GM18519 (cell line): ENCODE results near the gene PNKD.

Experiments used
- ATAC-seq: cut with Tn5 transposase; IDR thresholded peaks from one replicate; pipeline ENCODE4 v1.9.1; 2021; ENCODE audit warnings: mild to moderate bottlenecking, moderate library complexity; ENCODE audit not compliant: unreplicated experiment, low FRiP score

Gene PNKD, protein sequence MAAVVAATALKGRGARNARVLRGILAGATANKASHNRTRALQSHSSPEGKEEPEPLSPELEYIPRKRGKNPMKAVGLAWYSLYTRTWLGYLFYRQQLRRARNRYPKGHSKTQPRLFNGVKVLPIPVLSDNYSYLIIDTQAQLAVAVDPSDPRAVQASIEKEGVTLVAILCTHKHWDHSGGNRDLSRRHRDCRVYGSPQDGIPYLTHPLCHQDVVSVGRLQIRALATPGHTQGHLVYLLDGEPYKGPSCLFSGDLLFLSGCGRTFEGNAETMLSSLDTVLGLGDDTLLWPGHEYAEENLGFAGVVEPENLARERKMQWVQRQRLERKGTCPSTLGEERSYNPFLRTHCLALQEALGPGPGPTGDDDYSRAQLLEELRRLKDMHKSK

DNA sequence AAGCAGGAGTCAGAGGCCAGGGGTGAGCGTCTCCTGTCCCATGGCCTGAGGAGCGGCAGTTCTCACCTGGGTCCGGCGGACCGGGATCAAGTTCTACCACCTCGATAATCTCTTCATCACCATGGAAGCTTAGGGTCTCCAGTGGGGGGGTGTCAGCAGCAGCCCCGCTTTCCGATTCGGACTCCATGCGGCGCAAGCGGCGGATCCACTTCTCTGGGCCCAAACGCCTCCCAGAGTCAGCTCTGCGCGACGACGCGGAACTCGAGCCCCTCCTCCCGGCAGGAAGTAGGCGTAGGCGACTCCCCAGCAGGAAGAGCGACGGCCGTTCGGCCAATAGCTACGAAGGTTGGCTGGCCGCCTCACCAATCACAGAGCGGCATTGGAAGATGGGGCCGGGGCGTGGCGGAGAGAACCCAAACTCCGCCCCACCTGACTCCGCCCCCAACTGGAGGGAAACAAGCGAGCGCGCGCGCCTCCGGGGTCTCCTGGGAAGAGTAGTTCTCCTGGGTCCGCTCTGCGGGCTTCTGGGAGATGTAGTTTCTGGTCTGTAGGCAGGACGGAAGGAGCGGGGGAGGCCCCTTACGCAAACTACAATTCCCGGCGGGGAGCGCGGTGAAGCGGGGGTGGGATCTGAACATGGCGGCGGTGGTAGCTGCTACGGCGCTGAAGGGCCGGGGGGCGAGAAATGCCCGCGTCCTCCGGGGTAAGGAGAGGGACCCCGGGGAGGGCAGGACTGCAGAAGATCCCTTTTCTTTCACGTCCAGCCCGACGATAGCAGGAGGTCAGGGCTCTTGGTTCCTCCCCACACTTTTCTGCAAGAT is at the start of gene PNKD, which contains the start of gene AAMP:
Gene PNKD (plus strand): TSS at position 620 of the 821 bp plus-strand sequence. CDS start 17 bp downstream, at position 637.
Gene AAMP (minus strand): TSS at position 238 of the 821 bp plus-strand sequence. CDS start 51 bp downstream, at position 187.
- ATAC-seq = peak; percentile 83

GRCh38 chr2:218221000-218221399 is 49.3 kb upstream of the PNKD start:
- ATAC-seq = no peak

- no peak for ATAC-seq
Observed at GRCh38 chr2:218223046-218223445, 47.3 kb upstream of the PNKD start.

DNA sequence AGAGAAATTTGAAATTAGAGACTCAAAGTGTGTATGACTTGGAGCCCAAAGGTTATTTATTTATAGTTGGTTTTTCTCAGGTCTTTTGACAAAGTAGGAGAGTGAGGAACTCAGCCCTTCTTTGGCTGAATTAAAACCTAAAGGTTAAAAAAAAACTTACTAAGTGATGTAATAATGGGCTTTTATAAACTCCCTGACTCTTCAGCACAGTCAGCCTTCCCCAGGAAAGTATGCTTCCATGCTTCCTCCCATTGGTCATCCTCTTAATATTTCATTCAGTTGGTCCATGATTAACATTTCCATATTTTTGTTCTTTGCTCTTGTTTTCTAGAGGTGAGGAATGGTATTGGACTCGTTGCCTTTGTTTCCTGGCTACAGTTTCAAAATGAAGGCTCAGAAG is 46.1 kb upstream of the PNKD start:
- no peak for ATAC-seq

DNA sequence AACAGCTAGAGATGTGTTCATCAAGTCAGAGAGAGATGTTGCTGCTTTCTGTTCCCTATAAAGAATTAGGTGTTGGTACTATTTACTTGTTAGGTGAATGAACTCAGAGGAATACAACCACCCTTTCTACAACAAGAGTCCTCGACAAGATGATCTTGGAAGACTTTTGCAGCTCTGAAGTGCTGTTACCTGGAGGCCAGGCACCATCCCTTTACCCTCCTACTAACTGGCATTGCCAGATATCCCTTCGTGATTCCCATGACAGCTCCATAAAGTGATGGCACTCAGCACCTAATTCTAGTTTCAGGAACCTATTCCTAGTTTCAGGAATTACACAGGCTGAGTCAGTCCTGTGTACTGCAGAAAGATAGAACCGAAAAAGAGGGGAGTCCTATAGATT is 43.4 kb upstream of the PNKD start:
- ATAC-seq = no peak

GRCh38 chr2:218228366-218229090 is 41.8 kb upstream of the PNKD start:
- no peak for ATAC-seq

GRCh38 chr2:218229239-218229638 is 41.1 kb upstream of the PNKD start:
- ATAC-seq = peak; percentile 94

DNA sequence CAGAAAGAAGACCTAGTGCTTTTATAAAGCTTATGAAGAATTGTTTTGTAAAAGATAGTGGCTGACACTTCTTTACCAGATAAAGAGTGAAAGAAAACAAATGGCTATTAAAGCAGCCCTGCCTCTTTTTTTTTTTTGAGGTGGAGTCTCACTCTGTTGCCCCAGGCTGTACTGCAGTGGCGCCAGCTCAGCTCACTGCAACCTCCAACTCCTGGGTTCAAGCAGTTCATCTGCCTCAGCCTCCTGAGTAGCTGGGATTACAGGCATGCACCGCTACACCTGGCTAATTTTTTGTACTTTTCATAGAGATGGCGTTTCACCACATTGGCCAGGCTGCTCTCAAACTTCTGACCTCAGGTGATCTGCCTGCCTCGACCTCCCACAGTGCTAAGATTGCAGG is 40.5 kb upstream of the PNKD start:
- ATAC-seq = no peak

DNA sequence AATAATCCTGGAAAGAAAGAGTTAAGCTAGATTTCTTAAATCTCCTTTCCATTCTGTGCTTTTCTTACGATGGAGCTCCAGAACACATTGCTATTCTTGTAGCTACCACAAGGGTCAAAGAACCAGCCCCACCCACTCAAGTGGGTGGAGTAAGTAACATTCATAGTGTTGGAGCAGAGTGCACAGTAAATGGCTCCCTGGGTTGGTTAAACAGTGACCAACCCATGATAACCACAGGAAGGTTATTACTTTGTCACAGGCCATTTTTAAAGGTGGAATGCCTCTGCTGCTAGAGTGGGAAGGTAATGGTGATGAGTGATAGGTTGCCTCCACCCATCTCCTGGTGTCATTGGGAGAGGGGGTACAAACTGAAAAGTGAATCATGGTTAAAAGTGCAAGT is 39.4 kb upstream of the PNKD start:
- no peak for ATAC-seq

- no peak for ATAC-seq
Observed at GRCh38 chr2:218233543-218233942, 36.8 kb upstream of the PNKD start.

- ATAC-seq = no peak
Observed at GRCh38 chr2:218234521-218234920, 35.8 kb upstream of the PNKD start.

DNA sequence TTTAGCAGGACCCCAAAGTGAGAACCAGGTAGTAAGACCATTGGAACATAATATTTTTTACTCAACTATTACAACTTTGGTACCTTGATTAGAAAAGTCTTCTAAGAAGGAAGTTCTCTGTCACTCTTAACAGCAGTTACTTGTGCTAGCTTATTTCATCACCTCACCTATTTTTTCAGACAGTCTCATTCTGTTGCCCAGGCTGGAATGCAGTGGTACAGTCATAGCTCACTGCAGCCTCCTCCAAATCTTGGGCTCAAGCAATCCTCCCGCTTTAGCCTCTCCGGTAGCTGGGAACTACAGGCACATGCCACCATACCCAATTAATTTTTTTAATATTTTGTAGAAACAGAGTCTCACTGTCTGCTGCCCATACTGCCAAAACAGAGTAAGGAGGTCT is 35.3 kb upstream of the PNKD start:
- ATAC-seq = no peak

DNA sequence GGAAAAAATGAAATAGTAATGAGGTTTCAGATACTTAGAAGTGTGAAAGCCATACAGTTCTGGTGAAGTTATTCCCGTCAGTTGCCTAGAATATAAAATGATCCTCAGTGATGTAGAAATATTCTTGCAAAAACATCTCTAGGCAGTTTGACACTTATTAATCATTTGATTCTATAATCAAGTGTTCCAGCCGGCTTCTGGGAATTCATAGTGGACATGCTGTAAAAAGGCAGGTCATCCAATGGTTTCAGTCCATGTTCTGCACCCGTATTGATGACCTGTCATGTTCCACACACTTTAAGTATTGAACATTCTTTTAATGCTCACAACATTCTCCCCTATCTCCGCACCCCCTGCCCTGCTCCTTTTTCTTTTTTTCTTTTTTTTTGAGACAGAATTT is 33.5 kb upstream of the PNKD start:
- ATAC-seq = no peak

- ATAC-seq = no peak
Observed at GRCh38 chr2:218238887-218239286, 31.4 kb upstream of the PNKD start.

DNA sequence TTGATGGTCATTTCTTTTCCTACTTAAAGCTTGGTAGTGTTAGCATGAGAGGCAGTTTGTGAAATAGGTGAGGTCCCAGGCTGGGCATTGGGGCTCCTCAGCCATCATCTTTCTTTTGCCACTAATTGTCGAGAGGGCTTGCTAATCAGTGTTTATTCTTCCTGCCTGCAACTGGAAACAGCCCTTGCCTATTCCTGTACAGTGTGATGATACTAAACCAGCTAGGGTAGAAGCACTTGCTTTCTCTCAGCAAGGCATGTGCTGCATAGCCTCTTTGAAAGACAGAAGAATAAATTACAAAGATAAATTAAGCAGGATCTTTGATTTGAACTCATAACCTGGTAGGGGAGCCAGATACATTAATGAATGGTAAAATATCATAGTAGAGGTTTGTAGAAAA is 26.1 kb upstream of the PNKD start:
- no peak for ATAC-seq

GRCh38 chr2:218244665-218245064 is 25.7 kb upstream of the PNKD start:
- no peak for ATAC-seq

DNA sequence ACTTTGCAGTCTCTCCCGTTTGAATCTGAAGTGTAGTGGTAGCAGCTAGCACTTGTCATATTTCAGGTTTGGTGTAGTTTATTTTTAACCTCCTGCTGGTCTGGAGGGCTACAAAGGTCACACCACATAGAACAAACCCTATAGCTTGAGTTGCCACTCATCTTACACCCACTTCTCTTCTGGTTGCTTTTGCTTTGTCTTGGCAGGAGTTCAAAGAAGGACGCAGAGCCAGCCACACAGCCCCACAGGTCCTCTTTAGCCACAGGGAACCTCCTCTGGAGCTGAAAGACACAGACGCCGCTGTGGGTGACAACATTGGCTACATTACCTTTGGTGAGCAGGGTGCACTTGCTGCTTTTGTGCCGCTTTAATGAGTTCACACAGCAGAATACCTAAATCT is 25.1 kb upstream of the PNKD start:
- ATAC-seq = no peak

DNA sequence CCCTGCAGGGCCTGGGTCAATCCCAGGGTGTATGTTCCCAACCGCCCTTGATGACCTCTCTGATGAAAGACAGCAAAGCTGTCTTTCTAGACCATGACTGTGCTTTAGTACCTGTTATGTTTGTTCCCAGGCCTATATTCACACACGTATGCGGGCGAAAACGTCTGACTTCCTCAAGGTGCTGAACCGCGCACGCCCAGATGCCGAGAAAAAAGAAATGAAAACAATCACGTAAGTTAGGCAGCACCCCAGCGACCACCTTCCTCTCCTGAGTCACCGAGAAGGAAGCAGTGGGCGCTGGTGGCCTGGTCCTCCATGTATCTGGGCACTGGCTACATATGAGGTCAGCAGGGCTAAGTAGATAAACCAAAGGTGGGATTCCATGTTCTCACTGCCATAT is 20.6 kb upstream of the PNKD start:
- no peak for ATAC-seq

- ATAC-seq = no peak
Observed at GRCh38 chr2:218252509-218253231, 17.6 kb upstream of the PNKD start.

GRCh38 chr2:218253232-218253625 is 17.1 kb upstream of the PNKD start:
- ATAC-seq = no peak
